Vagina (tissue), 2 donors: ENCODE data around the gene WSB2.

Experiments used
- POLR2A ChIP-seq, 2 donors: fragments of 450-650 bp; IDR thresholded peaks; one replicate each; pipeline ENCODE4 v1.6.1; 2017; ENCODE audit warnings: antibody characterized with exemption in 2 of 2, mild to moderate bottlenecking in 2 of 2, moderate library complexity in 2 of 2
- POLR2AphosphoS5 ChIP-seq, 2 donors: sonication (generic); formaldehyde crosslinking; IDR thresholded peaks; one replicate each; pipeline ENCODE4 v1.9.0; 2017; ENCODE audit warnings: antibody characterized with exemption in 2 of 2, mild to moderate bottlenecking in 2 of 2, low read depth in 1 of 2; ENCODE audit not compliant: insufficient read depth in 1 of 2
- TF ChIP-seq, protein P1 (sequence below), 3 experiments: fragments of 450-650 bp in 2 of 3; fragments of 200-600 bp in 1 of 3; sonication (generic) in 1 of 3; IDR thresholded peaks; one replicate each; pipeline ENCODE4 v1.5.1; 2017 to 2019; ENCODE audit warnings: antibody characterized with exemption in 3 of 3, mild to moderate bottlenecking in 2 of 3, moderate library complexity in 2 of 3

DNA sequence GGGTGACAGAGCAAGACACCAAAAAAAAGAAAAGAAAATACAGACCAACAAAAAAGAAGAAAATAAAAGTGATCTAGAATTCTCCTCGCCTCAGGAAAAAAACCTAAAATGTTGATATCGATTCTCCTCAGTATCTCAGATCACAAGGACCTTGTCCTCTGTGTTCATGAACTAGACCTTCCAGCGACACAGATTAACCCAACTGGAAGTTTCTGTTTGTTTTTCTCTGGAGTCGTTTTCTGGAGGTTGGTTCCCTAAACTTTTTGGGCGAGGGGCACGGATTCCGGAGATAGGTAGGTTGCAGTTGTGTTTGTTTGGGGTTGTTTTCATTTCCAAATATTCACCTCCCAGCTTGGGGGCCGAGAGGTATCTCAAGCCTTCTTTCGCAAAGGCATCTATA lies 45.0 kb downstream of the WSB2 start:
- TF ChIP-seq, protein P1, sequence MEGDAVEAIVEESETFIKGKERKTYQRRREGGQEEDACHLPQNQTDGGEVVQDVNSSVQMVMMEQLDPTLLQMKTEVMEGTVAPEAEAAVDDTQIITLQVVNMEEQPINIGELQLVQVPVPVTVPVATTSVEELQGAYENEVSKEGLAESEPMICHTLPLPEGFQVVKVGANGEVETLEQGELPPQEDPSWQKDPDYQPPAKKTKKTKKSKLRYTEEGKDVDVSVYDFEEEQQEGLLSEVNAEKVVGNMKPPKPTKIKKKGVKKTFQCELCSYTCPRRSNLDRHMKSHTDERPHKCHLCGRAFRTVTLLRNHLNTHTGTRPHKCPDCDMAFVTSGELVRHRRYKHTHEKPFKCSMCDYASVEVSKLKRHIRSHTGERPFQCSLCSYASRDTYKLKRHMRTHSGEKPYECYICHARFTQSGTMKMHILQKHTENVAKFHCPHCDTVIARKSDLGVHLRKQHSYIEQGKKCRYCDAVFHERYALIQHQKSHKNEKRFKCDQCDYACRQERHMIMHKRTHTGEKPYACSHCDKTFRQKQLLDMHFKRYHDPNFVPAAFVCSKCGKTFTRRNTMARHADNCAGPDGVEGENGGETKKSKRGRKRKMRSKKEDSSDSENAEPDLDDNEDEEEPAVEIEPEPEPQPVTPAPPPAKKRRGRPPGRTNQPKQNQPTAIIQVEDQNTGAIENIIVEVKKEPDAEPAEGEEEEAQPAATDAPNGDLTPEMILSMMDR (IDR thresholded peaks at IDR 0.05), result no peak
- TF ChIP-seq POLR2A (IDR thresholded peaks at IDR 0.05) (no peak), POLR2AphosphoS5 (IDR thresholded peaks at IDR 0.05; ENCODE audit: insufficient read depth in 1 of 2, low read depth in 1 of 2) (no peak)
